H1 (cell line): ENCODE data around the gene PRCP. TPM values are rescaled to one million over a fixed set of nuclear protein-coding genes. Genes with fewer than 3 reads are reported as not detected.

Experiments used
- ASH2L ChIP-seq: fragments of 200-600, 300-600 bp; sonication (generic); IDR thresholded peaks from one replicate; pipeline ENCODE4 v1.7.1; 2017; ENCODE audit warnings: low read length
- ATF3 ChIP-seq: IDR thresholded peaks from 2 replicates; pipeline ENCODE4 v1.6.1; 2011; ENCODE audit warnings: low read depth, mild to moderate bottlenecking, low read length; ENCODE audit not compliant: insufficient read depth
- CBX5 ChIP-seq: fragments of 300-800, 300-1000 bp; sonication (generic); IDR thresholded peaks from 2 replicates; pipeline ENCODE4 v1.7.1; 2016; ENCODE audit warnings: antibody characterized with exemption, low read length, low read depth
- EZH2 ChIP-seq: fragments of 200-600 bp; sonication (generic); IDR thresholded peaks from 2 replicates; pipeline ENCODE4 v1.7.1; 2012; ENCODE audit warnings: low read depth, mild to moderate bottlenecking, moderate library complexity, low read length, inconsistent platforms; ENCODE audit not compliant: severe bottlenecking
- FOSL1 ChIP-seq: IDR thresholded peaks from 2 replicates; pipeline ENCODE4 v1.6.1; 2011; ENCODE audit warnings: mild to moderate bottlenecking, low read depth, low read length, moderate library complexity; ENCODE audit not compliant: insufficient read depth
- GTF2F1 ChIP-seq: IDR thresholded peaks from 2 replicates; pipeline ENCODE4 v1.6.1; 2012; ENCODE audit warnings: low read depth, low read length, improper control_type of control experiment, borderline replicate concordance
- MAX ChIP-seq: IDR thresholded peaks from 2 replicates; pipeline ENCODE4 v1.6.1; 2012; ENCODE audit warnings: inconsistent platforms
- polyA plus RNA-seq, 7 experiments: library from polyadenylated mRNA; depleted of rRNA in 3 of 7; stranded (reverse) in 5 of 7; unstranded in 2 of 7; fragments of >200 nt in 5 of 7; fragments of 200-250 nt in 2 of 7; gene quantifications; 1 replicate in 5 of 7; 2 replicates in 1 of 7; 4 replicates in 1 of 7; pipeline versions ENCODE4 v1.2.1 to v1.2.3, GENCODE V29; 2011 to 2013; ENCODE audit warnings: missing spikeins in 2 of 7, mixed read lengths in 2 of 7
- total RNA-seq: library from RNA; stranded (reverse); fragmentation: NEBNext Ultra II Directional; extraction: Animal tissue kit (Norgen Biotek cat#: 25700); gene quantifications from 2 replicates; pipeline ENCODE4 v1.2.1, GENCODE V29; 2021

PRCP gene
- total and polyA plus RNA-seq, 2 of the 8 experiments (the other 6 are each of a cell fraction or from before 2014, with no cell fraction given) = 63.8 to 84.4 TPM

- TF ChIP-seq MAX (no peak), GTF2F1 (no peak), ATF3 (no peak), FOSL1 (no peak), EZH2 (no peak), CBX5 (no peak), ASH2L (no peak)
These were observed 32.6 kb downstream of the PRCP start (continued) for GRCh38 chr11:82867495-82868082.
